ENCODE measurements around the gene CYP46A1. TPM values are rescaled to one million over a fixed set of nuclear protein-coding genes. Genes with fewer than 3 reads are reported as not detected.
A peak's percentile ranks its signal among the peaks of the same experiment; 100 is the strongest.

Gene CYP46A1
- total RNA-seq, 4 donors from 2014 or later, result 0.13 to 2.5 TPM; not detected in 2

DNA sequence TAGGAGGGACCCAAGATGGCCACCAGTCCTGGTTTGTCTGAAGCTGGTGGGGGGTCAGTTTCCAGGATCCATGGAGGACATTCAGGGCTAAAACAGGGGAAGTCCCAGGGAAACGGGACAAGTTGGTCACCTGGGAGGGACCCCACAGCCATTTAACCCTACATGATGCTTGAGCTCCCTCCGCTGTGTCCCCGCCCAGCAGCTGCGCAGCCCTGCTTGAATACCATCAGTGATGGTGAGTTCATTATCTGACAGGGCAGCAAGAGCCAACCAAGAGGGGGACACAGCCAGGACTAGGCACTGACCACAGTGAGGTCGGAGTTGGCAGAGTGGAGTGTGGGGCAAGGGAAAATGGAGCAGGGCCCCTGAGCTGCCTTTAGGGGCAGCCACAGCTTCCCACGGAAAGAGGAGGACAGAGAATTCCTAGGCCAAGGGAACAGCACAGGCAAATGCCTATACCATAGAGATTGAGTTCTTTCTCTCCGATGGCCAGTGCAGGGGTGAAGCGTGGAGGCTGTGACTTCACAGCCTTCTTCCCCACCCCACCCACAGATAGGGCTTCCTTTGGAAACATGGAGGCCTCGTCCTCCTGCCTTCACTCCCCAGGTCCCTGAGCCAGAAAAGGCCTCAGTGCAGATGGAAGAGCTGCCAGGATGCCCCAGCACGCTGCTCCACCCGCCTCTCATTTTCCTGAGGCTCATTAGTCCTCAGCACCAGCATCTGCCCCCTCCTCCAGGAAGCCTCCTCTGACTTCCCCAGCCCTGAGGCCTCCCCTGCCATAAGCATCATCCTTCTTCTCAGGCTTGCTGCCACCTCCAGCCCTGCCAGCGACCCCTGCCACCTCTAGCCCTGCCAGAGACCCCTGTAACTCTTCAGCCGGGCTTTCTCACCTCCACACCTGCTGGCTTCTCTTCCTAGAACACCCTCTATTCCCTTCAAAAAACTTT, 51.4 kb downstream of the CYP46A1 start:
- no peaks in the 10 kb centered on the region for H3K27me3 ChIP-seq
- no peaks in the 10 kb centered on the region for H3K36me3 ChIP-seq
- H3K4me1 ChIP-seq, result peaks cover 0 to 21% (median under 1%) of the 10 kb centered on the region in 4 donors
- H3K4me3 ChIP-seq, result no peak overlapping the region
- peak in 2 of 3 donors; percentile 29 to 31 for DNase-seq
- no peaks in the 10 kb centered on the region for H3K9me3 ChIP-seq
- H3K27ac ChIP-seq, result no peak overlapping the region
- TF ChIP-seq POLR2A (IDR thresholded peaks at IDR 0.05), result no peak
- TF ChIP-seq, protein P1, sequence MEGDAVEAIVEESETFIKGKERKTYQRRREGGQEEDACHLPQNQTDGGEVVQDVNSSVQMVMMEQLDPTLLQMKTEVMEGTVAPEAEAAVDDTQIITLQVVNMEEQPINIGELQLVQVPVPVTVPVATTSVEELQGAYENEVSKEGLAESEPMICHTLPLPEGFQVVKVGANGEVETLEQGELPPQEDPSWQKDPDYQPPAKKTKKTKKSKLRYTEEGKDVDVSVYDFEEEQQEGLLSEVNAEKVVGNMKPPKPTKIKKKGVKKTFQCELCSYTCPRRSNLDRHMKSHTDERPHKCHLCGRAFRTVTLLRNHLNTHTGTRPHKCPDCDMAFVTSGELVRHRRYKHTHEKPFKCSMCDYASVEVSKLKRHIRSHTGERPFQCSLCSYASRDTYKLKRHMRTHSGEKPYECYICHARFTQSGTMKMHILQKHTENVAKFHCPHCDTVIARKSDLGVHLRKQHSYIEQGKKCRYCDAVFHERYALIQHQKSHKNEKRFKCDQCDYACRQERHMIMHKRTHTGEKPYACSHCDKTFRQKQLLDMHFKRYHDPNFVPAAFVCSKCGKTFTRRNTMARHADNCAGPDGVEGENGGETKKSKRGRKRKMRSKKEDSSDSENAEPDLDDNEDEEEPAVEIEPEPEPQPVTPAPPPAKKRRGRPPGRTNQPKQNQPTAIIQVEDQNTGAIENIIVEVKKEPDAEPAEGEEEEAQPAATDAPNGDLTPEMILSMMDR (IDR thresholded peaks at IDR 0.05), result no peak

DNA sequence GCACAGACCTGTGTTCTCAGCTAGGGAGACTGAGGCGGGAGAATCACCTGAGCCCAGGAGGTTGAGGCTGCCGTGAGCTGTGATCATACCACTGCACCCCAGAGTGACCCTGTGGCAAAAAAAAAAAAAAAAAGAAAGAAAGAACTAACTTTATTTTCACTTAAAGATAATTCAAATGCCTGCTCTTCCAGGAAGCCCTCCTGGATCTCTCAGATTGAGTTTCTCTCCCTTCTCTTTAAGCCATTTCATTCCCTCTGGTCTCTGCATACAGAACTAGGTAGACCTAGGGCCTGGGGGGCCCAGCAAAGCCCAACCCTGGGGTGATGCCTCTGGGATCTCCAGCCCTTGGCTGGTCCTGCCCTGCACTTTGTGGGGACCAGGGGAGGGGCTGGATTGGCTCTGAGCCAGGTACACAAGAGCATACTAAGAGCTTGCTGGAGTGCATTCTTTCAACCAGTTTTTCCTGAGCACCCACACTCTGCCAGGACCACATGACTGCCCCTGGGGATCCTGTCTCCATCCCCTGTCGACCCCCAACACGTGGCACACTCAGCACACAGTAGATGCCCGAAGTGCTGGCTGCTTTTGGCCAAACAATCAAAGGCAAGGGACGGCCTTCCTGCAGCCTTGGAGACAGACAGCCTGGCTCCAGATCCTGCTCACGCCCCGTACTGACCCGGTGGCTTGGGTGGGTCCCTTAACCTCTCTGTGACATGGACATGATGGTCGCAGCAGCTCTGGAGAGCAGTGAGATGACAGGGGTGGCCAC, 52.7 kb downstream of the CYP46A1 start:
- peak in 1 of 3 donors; percentile 45 for DNase-seq
- H3K9me3 ChIP-seq, result no peaks in the 10 kb centered on the region
- no peak for TF ChIP-seq POLR2A (IDR thresholded peaks at IDR 0.05)
- TF ChIP-seq, protein P1 (IDR thresholded peaks at IDR 0.05), result no peak
- H3K4me1 ChIP-seq, result peaks cover 0 to 19% (median 0%) of the 10 kb centered on the region in 4 donors
- H3K4me3 ChIP-seq, result peak overlapping the region in 1 of 4 donors; percentile 49
- no peaks in the 10 kb centered on the region for H3K36me3 ChIP-seq
- H3K27ac ChIP-seq, result peak overlapping the region in 3 of 4 donors; percentile 17 to 72 (median 52)
- H3K27me3 ChIP-seq, result no peaks in the 10 kb centered on the region

- peak overlapping the region in 3 of 4 donors; percentile 52 to 72 (median 55) for H3K27ac ChIP-seq
- TF ChIP-seq, protein P1 (IDR thresholded peaks at IDR 0.05), result no peak
- no peak for TF ChIP-seq POLR2A (IDR thresholded peaks at IDR 0.05)
- H3K4me1 ChIP-seq, result peaks cover 0 to 19% (median 0%) of the 10 kb centered on the region in 4 donors
- H3K9me3 ChIP-seq, result no peaks in the 10 kb centered on the region
- H3K27me3 ChIP-seq, result no peaks in the 10 kb centered on the region
- H3K36me3 ChIP-seq, result no peaks in the 10 kb centered on the region
- no peak for DNase-seq
- peak overlapping the region; percentile 13 to 49 (median 38) for H3K4me3 ChIP-seq
Measured at GRCh38 chr14:99737451-99737951, 53.4 kb downstream of the CYP46A1 start.

- DNase-seq, result no peak
- Histone ChIP-seq H3K36me3 (no peaks in the 10 kb centered on the region), H3K9me3 (no peaks in the 10 kb centered on the region), H3K27ac (peak overlapping the region in 3 of 4 donors; percentile 52 to 72 (median 55)), H3K4me1 (peaks cover 0 to 19% (median 0%) of the 10 kb centered on the region in 4 donors), H3K4me3 (peak overlapping the region; percentile 13 to 49 (median 38)), H3K27me3 (no peaks in the 10 kb centered on the region)
- TF ChIP-seq, protein P1 (IDR thresholded peaks at IDR 0.05), result no peak
- no peak for TF ChIP-seq POLR2A (IDR thresholded peaks at IDR 0.05)
Measured at GRCh38 chr14:99737956-99738667, 54.0 kb downstream of the CYP46A1 start.

- no peak for DNase-seq
- H3K4me1 ChIP-seq, result peaks cover 0 to 22% (median 0%) of the 10 kb centered on the region in 4 donors
Measured at GRCh38 chr14:99740411-99740810, 56.3 kb downstream of the CYP46A1 start.

More at GRCh38 chr14:99740411-99740810, 56.3 kb downstream of the CYP46A1 start:
- H3K4me3 ChIP-seq, result no peak overlapping the region
- no peaks in the 10 kb centered on the region for H3K36me3 ChIP-seq
- TF ChIP-seq, protein P1 (IDR thresholded peaks at IDR 0.05), result no peak
- no peak for TF ChIP-seq POLR2A (IDR thresholded peaks at IDR 0.05)
- H3K9me3 ChIP-seq, result no peaks in the 10 kb centered on the region
- H3K27ac ChIP-seq, result peak overlapping the region in 1 of 4 donors; percentile 5
- no peaks in the 10 kb centered on the region for H3K27me3 ChIP-seq

Data from Peyer's patch (tissue), 4 donors.